ENCODE data around the gene OR51A7. TPM values are rescaled to one million over a fixed set of nuclear protein-coding genes. Genes with fewer than 3 reads are reported as not detected.
"Not testable (repeated sequence)": the region's sequence is repeated elsewhere in the genome, so short reads cannot be mapped to it uniquely, and the experiment has no call there.

The OR51A7 gene
- total RNA-seq, 1 experiment from 2014 or later = not detected

DNA sequence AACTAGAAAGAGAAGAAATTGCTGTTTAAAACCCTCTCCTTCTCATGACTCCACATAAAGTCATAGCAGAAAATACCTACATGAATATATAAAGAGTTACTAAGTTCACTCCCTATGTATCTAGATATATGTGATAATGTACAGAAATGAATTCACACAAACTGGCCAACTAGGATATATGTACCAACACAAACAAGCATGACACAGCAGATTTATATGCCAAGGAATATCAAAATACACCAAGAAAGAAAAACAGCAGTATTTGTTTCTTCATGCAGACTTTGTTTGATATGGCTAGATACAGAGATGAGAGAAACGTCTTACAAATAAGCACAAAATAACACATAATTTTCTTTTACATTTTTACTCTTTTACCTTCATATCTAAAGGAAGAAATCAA, 18.7 kb downstream of the OR51A7 start:
- no peaks in the 10 kb centered on the region for H3K4me1 ChIP-seq (ENCODE audit: low read length)
- no peak overlapping the region for H3K4me3 ChIP-seq (ENCODE audit: low read length)
- H4K20me1 ChIP-seq (ENCODE audit: insufficient read depth, low read depth, low read length) = no peaks in the 10 kb centered on the region
- no peaks in the 10 kb centered on the region for H3K79me2 ChIP-seq (ENCODE audit: low read length)
- H3K36me3 ChIP-seq (ENCODE audit: insufficient read depth, low read length) = no peaks in the 10 kb centered on the region
- H3K27me3 ChIP-seq (ENCODE audit: low read length) = no peaks in the 10 kb centered on the region
- H2AFZ ChIP-seq (ENCODE audit: low read length) = no peak overlapping the region
- H3K9ac ChIP-seq (ENCODE audit: low read length) = no peak overlapping the region
- DNase-seq = no peak
- H3K4me2 ChIP-seq (ENCODE audit: low read depth, low read length, poor library complexity, severe bottlenecking) = no peak overlapping the region
- H3K27ac ChIP-seq (ENCODE audit: low read length) = no peak overlapping the region
- no peaks in the 10 kb centered on the region for H3K9me3 ChIP-seq (ENCODE audit: low read length)
- H3K9me2 ChIP-seq (replicated peaks; ENCODE audit: insufficient read depth, low read length) = no peaks in the 10 kb centered on the region; the same call in 1 of the 2 replicates

- no peaks in the 10 kb centered on the region for H3K36me3 ChIP-seq (ENCODE audit: insufficient read depth, low read length)
- no peaks in the 10 kb centered on the region for H3K79me2 ChIP-seq (ENCODE audit: low read length)
- H3K9me3 ChIP-seq (ENCODE audit: low read length) = no peaks in the 10 kb centered on the region
- DNase-seq = no peak
- H3K4me3 ChIP-seq (ENCODE audit: low read length) = no peak within 1 kb of the TSS
- H4K20me1 ChIP-seq (ENCODE audit: insufficient read depth, low read depth, low read length) = no peaks in the 10 kb centered on the region
- no peaks in the 10 kb centered on the region for H3K27me3 ChIP-seq (ENCODE audit: low read length)
- H3K4me2 ChIP-seq (ENCODE audit: low read depth, low read length, poor library complexity, severe bottlenecking) = no peak within 1 kb of the TSS
- no peak within 1 kb of the TSS for H3K9ac ChIP-seq (ENCODE audit: low read length)
- no peaks in the 10 kb centered on the region for H3K4me1 ChIP-seq (ENCODE audit: low read length)
- H3K27ac ChIP-seq (ENCODE audit: low read length) = no peak within 1 kb of the TSS
- no peak within 1 kb of the TSS for H2AFZ ChIP-seq (ENCODE audit: low read length)
- no peaks in the 10 kb centered on the region; the same call in 1 of the 2 replicates for H3K9me2 ChIP-seq (replicated peaks; ENCODE audit: insufficient read depth, low read length)
Observed at GRCh38 chr11:4924239-4924638, 20.7 kb downstream of the OR51A7 start, which contains the start of gene OR51G1. OR51G1 (minus strand) TSS chr11:4924339; CDS start chr11:4924339, 0 bp downstream.

GRCh38 chr11:4926608-4927007, 23.0 kb downstream of the OR51A7 start:
- H3K27me3 ChIP-seq (ENCODE audit: low read length) = no peaks in the 10 kb centered on the region
- no peak overlapping the region for H3K4me2 ChIP-seq (ENCODE audit: low read depth, low read length, poor library complexity, severe bottlenecking)
- no peaks in the 10 kb centered on the region for H3K9me3 ChIP-seq (ENCODE audit: low read length)
- no peaks in the 10 kb centered on the region for H3K79me2 ChIP-seq (ENCODE audit: low read length)
- no peaks in the 10 kb centered on the region for H3K36me3 ChIP-seq (ENCODE audit: insufficient read depth, low read length)
- H3K9me2 ChIP-seq (replicated peaks; ENCODE audit: insufficient read depth, low read length) = no peaks in the 10 kb centered on the region
- no peaks in the 10 kb centered on the region for H4K20me1 ChIP-seq (ENCODE audit: insufficient read depth, low read depth, low read length)
- H2AFZ ChIP-seq (ENCODE audit: low read length) = no peak overlapping the region
- H3K4me3 ChIP-seq (ENCODE audit: low read length) = no peak overlapping the region
- H3K4me1 ChIP-seq (ENCODE audit: low read length) = no peaks in the 10 kb centered on the region
- no peak overlapping the region for H3K27ac ChIP-seq (ENCODE audit: low read length)
- no peak for DNase-seq
- no peak overlapping the region for H3K9ac ChIP-seq (ENCODE audit: low read length)

- no peak overlapping the region for H2AFZ ChIP-seq (ENCODE audit: low read length)
Observed at GRCh38 chr11:4932751-4933150, 29.2 kb downstream of the OR51A7 start.

DNA sequence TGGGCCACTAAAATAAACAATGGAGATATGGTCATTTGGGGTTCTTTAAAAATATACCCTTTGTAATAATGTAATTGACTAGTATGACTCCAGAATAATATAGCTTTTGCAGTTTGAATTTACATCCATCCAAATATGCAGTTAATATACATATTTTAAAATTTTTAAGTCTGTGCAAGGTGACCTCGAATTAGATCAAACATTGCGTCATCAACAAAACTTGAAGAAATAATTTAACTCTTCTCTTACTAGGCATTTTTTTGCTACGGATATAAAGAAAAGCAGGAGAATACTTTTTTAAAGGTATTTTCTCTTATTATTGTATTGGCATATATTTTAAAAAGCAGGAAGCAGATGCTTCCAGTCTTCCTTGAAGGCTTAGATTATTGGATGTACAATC, 33.2 kb downstream of the OR51A7 start:
- Histone ChIP-seq H2AFZ (ENCODE audit: low read length) (no peak overlapping the region), H3K4me1 (ENCODE audit: low read length) (no peaks in the 10 kb centered on the region), H4K20me1 (ENCODE audit: insufficient read depth, low read depth, low read length) (no peaks in the 10 kb centered on the region), H3K27me3 (ENCODE audit: low read length) (no peaks in the 10 kb centered on the region), H3K27ac (ENCODE audit: low read length) (no peak overlapping the region), H3K4me3 (ENCODE audit: low read length) (no peak overlapping the region), H3K9me3 (ENCODE audit: low read length) (no peaks in the 10 kb centered on the region), H3K9me2 (replicated peaks; ENCODE audit: insufficient read depth, low read length) (no peaks in the 10 kb centered on the region), H3K36me3 (ENCODE audit: insufficient read depth, low read length) (no peaks in the 10 kb centered on the region), H3K9ac (ENCODE audit: low read length) (no peak overlapping the region), H3K79me2 (ENCODE audit: low read length) (no peaks in the 10 kb centered on the region), H3K4me2 (ENCODE audit: low read depth, low read length, poor library complexity, severe bottlenecking) (no peak overlapping the region)
- DNase-seq = no peak

More at GRCh38 chr11:4932751-4933150, 29.2 kb downstream of the OR51A7 start:
- DNase-seq = no peak
- H3K9me2 ChIP-seq (replicated peaks; ENCODE audit: insufficient read depth, low read length) = no peaks in the 10 kb centered on the region
- H3K36me3 ChIP-seq (ENCODE audit: insufficient read depth, low read length) = no peaks in the 10 kb centered on the region
- H3K9me3 ChIP-seq (ENCODE audit: low read length) = no peaks in the 10 kb centered on the region
- H3K4me1 ChIP-seq (ENCODE audit: low read length) = no peaks in the 10 kb centered on the region
- no peaks in the 10 kb centered on the region for H3K27me3 ChIP-seq (ENCODE audit: low read length)
- H3K4me3 ChIP-seq (ENCODE audit: low read length) = no peak overlapping the region
- H3K4me2 ChIP-seq (ENCODE audit: low read depth, low read length, poor library complexity, severe bottlenecking) = no peak overlapping the region
- no peaks in the 10 kb centered on the region for H3K79me2 ChIP-seq (ENCODE audit: low read length)
- no peaks in the 10 kb centered on the region for H4K20me1 ChIP-seq (ENCODE audit: insufficient read depth, low read depth, low read length)
- H3K9ac ChIP-seq (ENCODE audit: low read length) = no peak overlapping the region
- no peak overlapping the region for H3K27ac ChIP-seq (ENCODE audit: low read length)

DNA sequence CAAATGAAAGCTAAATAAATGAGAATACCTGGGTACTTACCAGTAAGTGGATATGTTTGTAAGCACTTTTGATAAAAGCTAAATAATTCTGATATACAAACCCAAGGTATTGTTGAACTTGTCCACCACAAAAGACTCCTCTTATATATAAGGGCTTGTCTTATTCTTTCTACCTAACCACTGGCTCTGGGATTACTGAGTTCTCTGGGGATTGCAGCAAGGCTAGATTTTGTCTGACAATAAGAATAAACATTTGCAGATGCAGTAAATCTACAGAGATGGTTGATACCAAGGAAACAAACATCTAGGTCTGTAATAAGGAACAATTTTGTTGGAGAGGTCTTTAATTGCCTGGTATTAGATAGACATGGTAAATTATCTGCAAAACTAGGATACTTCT, 43.9 kb downstream of the OR51A7 start, which contains the start of gene OR51A4:
TSS of gene OR51A4 (minus strand) at position 101 of the 400 bp plus-strand sequence. CDS start 505 bp downstream, outside the sequence.
- H3K36me3 ChIP-seq (ENCODE audit: insufficient read depth, low read length) = no peaks in the 10 kb centered on the region

DNA sequence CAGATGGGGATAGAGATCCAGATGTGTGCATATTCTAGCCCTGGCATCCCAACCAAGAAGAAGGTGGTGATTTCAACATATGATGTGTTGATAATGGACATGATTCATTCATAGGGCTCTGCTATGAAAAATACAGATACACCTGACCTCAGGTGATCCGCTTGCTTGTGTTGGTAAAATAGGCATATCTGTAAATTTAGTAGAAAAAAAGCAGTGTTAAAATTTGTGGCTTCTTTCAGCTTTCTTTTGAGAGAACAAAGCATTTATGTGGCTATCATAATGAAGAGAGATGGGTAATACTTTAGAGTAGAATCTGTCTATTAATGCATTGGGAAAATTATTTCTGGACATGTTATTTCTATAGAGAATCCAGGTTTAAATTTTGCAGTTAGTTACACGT, 52.0 kb downstream of the OR51A7 start, which contains the start of gene OR51A2:
TSS of gene OR51A2 (minus strand) at position 101 of the 400 bp plus-strand sequence. CDS start at position 101, 0 bp downstream.
- H3K79me2 ChIP-seq (ENCODE audit: low read length); H3K27me3 ChIP-seq (ENCODE audit: low read length); H3K4me2 ChIP-seq (ENCODE audit: low read depth, low read length, poor library complexity, severe bottlenecking); H3K4me3 ChIP-seq (ENCODE audit: low read length); H3K9ac ChIP-seq (ENCODE audit: low read length); H3K4me1 ChIP-seq (ENCODE audit: low read length); H4K20me1 ChIP-seq (ENCODE audit: insufficient read depth, low read depth, low read length); H3K27ac ChIP-seq (ENCODE audit: low read length); H2AFZ ChIP-seq (ENCODE audit: low read length); DNase-seq; H3K9me2 ChIP-seq (replicated peaks; ENCODE audit: insufficient read depth, low read length); H3K9me3 ChIP-seq (ENCODE audit: low read length); H3K36me3 ChIP-seq (ENCODE audit: insufficient read depth, low read length): not testable (repeated sequence)

More for the DNA sequence above, 43.9 kb downstream of the OR51A7 start, which contains the start of gene OR51A4:
- Histone ChIP-seq H2AFZ (ENCODE audit: low read length) (no peak within 1 kb of the TSS), H3K9me3 (ENCODE audit: low read length) (no peaks in the 10 kb centered on the region), H3K4me2 (ENCODE audit: low read depth, low read length, poor library complexity, severe bottlenecking) (no peak within 1 kb of the TSS), H3K9me2 (replicated peaks; ENCODE audit: insufficient read depth, low read length) (no peaks in the 10 kb centered on the region), H4K20me1 (ENCODE audit: insufficient read depth, low read depth, low read length) (no peaks in the 10 kb centered on the region), H3K4me1 (ENCODE audit: low read length) (no peaks in the 10 kb centered on the region), H3K9ac (ENCODE audit: low read length) (no peak within 1 kb of the TSS), H3K27ac (ENCODE audit: low read length) (no peak within 1 kb of the TSS), H3K4me3 (ENCODE audit: low read length) (no peak within 1 kb of the TSS), H3K27me3 (ENCODE audit: low read length) (no peaks in the 10 kb centered on the region), H3K79me2 (ENCODE audit: low read length) (no peaks in the 10 kb centered on the region)
- DNase-seq = no peak

DNA sequence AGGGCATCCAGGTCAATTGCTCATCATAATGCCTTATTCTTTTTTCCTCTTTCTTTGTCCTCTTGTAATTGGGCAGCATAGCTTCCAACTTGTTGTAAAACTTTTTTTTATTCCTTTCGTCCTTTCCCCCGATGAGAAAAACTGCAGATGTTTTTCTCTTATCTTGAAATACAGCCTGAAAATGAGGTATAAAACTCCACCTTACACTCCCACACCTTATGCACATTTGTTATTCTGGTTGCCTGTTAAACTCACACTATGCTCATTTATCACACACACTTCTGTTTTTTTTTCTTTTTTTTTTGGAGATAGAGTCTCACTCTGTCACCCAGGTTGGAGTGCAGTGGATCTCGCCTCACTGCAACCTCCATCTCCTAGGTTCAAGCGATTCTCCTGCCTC, 53.8 kb downstream of the OR51A7 start:
- no peaks in the 10 kb centered on the region for H3K36me3 ChIP-seq (ENCODE audit: insufficient read depth, low read length)
- no peak overlapping the region for H3K27ac ChIP-seq (ENCODE audit: low read length)
- H3K27me3 ChIP-seq (ENCODE audit: low read length) = no peaks in the 10 kb centered on the region
- H2AFZ ChIP-seq (ENCODE audit: low read length) = no peak overlapping the region
- H3K9me2 ChIP-seq (replicated peaks; ENCODE audit: insufficient read depth, low read length) = no peaks in the 10 kb centered on the region
- H3K4me1 ChIP-seq (ENCODE audit: low read length) = no peaks in the 10 kb centered on the region
- DNase-seq = no peak
- H3K4me2 ChIP-seq (ENCODE audit: low read depth, low read length, poor library complexity, severe bottlenecking) = no peak overlapping the region
- no peaks in the 10 kb centered on the region for H3K9me3 ChIP-seq (ENCODE audit: low read length)
- H3K9ac ChIP-seq (ENCODE audit: low read length) = no peak overlapping the region
- H3K4me3 ChIP-seq (ENCODE audit: low read length) = no peak overlapping the region
- H4K20me1 ChIP-seq (ENCODE audit: insufficient read depth, low read depth, low read length) = no peaks in the 10 kb centered on the region
- H3K79me2 ChIP-seq (ENCODE audit: low read length) = no peaks in the 10 kb centered on the region

Data from Karpas-422 (cell line).